ENCODE data around the gene CEP85.
"Not testable (repeated sequence)": the region's sequence is repeated elsewhere in the genome, so short reads cannot be mapped to it uniquely, and the experiment has no call there.

Gene CEP85

DNA sequence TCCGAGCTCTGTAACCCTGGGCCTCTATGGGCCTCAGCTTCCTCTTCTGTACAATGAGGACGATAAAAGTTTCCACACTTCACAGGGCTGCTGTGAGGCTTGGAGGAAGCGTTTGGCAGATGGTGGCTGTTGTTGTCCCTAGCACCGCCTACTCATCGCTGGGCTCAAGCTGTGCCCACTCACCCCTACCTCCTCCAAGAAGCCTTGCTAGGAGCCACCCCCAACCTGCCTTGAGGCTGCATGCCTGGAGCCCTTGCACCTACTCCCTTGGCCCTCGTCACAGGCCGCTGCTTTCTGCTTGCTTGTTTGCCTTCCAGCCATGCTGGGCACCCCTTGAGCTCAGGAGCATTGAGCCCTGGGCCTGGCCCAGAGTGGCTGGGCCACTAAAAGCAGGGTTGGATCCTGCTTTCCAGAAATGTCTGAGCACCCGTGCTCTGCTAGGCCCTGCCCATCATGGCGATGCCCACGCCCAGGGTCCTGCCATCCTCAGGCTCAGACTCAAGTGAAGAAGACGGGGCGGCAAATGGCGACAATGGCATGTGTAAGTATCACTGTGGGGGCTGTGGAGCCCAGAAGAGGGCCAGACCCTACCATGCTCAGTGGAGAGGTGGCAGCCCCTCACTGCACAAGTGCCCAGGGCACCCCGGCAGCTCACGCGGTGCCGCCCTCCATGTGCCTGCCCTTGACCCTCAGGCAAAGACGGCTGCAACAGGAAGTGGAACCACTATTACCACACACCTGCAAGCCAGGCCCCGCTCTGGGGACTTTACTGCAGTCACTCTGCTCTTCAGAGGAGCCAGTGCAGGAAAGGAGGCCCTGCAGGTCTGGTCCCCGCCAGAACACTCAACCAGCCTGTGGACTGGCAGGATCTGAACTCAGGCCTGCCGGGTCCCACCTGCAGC, 55.4 kb downstream of the CEP85 start:
- ChIA-PET POLR2A (interaction anchor here (1.2 to 1.5 kb wide), 2 partner anchors 9 to 10 kb away, joined by 3 to 5 read pairs; partner anchors contain the start of gene SH3BGRL3), CTCF (interaction anchor here (0.9 to 5.7 kb wide), 13 partner anchors 9 to 128 kb away, joined by 3 to 36 read pairs (median 6); partner anchors contain the start of genes CEP85, SH3BGRL3 and ZNF593)
- no peak overlapping the region for H3K4me3 ChIP-seq (ENCODE audit: low read depth, low read length)
- TF ChIP-seq, protein P1, sequence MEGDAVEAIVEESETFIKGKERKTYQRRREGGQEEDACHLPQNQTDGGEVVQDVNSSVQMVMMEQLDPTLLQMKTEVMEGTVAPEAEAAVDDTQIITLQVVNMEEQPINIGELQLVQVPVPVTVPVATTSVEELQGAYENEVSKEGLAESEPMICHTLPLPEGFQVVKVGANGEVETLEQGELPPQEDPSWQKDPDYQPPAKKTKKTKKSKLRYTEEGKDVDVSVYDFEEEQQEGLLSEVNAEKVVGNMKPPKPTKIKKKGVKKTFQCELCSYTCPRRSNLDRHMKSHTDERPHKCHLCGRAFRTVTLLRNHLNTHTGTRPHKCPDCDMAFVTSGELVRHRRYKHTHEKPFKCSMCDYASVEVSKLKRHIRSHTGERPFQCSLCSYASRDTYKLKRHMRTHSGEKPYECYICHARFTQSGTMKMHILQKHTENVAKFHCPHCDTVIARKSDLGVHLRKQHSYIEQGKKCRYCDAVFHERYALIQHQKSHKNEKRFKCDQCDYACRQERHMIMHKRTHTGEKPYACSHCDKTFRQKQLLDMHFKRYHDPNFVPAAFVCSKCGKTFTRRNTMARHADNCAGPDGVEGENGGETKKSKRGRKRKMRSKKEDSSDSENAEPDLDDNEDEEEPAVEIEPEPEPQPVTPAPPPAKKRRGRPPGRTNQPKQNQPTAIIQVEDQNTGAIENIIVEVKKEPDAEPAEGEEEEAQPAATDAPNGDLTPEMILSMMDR (IDR thresholded peaks at IDR 0.05; ENCODE audit: insufficient read depth, low read length, missing control alignments), result no peak
- no peak for DNase-seq (ENCODE audit: low read depth, low spot score)

DNA sequence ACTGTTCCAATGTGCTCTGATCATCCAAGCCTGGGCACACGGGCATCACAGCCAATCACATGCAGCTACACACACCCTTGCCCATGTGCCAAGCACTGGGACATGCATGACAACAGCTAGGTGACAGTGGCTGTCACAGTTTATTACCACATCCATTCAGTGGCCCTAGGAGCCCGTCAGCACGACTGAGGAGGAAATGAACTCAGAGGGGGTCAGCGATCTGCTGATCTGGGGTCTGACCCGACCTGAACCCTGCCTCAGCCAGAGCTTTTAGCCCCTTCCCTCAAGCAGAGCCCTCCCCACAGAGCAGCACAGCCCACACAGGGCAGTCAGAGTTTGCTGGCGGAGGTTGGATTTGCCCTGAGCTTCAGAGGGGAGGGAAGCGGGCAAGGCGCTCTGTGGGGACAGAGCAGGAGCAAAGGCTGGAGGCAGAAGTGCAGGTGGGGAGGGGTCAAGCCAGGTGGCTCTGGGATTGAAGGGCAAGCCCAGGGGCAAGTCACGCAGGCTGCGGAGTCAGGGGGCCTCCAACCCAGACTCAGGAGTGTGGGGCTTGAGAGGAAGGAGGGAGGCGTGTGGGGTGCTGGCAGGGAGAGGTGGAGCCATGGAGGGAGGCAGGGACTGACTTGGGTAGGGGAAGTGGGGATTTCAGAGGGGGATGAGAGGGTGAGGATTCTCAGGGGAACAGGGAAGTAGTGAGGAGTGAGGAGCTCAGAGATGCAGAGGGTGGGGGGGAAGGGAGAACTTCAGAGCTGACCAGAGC, 56.3 kb downstream of the CEP85 start:
- H3K4me3 ChIP-seq (ENCODE audit: low read depth, low read length), result no peak overlapping the region
- TF ChIP-seq, protein P1 (IDR thresholded peaks at IDR 0.05; ENCODE audit: insufficient read depth, low read length, missing control alignments), result no peak
- CTCF ChIA-PET, result interaction anchor here (1.4 to 5.7 kb wide), 3 partner anchors 13 to 56 kb away, joined by 3 to 36 read pairs (median 10); partner anchors contain the start of genes CEP85 and SH3BGRL3
- POLR2A ChIA-PET, result no interaction called here
- no peak for DNase-seq (ENCODE audit: low read depth, low spot score)

DNA sequence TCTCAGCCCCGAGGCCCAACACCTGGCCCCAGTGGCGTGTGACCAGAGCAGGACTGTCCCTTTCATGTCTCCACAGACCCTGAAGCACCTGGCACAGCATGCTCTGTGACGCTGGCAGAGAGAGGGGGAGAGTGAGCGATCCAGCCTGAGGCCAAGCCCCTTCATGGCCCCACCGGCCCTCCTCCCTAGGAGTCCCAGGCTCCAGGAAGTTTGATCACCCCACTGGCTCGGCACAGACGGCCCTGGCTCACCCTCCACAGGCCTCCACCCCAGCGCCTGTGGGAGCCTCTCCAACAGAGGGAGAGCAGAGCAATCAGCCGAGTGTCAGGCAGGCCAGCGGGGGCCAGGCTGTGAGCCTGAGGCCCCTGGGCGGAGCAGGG, 56.9 kb downstream of the CEP85 start:
- ChIA-PET CTCF (interaction anchor here (1.8 to 5.7 kb wide), 2 partner anchors 14 to 31 kb away, joined by 10 to 36 read pairs; partner anchors contain the start of gene SH3BGRL3), POLR2A (no interaction called here)
- DNase-seq (ENCODE audit: low read depth, low spot score), result no peak
- no peak overlapping the region for H3K4me3 ChIP-seq (ENCODE audit: low read depth, low read length)
- TF ChIP-seq, protein P1 (IDR thresholded peaks at IDR 0.05; ENCODE audit: insufficient read depth, low read length, missing control alignments), result no peak

GRCh38 chr1:26291433-26291832, 57.4 kb downstream of the CEP85 start:
- TF ChIP-seq, protein P1 (IDR thresholded peaks at IDR 0.05; ENCODE audit: insufficient read depth, low read length, missing control alignments), result no peak
- POLR2A ChIA-PET, result no interaction called here
- no peak for DNase-seq (ENCODE audit: low read depth, low spot score)
- H3K4me3 ChIP-seq (ENCODE audit: low read depth, low read length), result no peak overlapping the region
- CTCF ChIA-PET, result interaction anchor here (1.8 to 5.7 kb wide), 2 partner anchors 14 to 30 kb away, joined by 10 to 36 read pairs; partner anchors contain the start of gene SH3BGRL3

DNA sequence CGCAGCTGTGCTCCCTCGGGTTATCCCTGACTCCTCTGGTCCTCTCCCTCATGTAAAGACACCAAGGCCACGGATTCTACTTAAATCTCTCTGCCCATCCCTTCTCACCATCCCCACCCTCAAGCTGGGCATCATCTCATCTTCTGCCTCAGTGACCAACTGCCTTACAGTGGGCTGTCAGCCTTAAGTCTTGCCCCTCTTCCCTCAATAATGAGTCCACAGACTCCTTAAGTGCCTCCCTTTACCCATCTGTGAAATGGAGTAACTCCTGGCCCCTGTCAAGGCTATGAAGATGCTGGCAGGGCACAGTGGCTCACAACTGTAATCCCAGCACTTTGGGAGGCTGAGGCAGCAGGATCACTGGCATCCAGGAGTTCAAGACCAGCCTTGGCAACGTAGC, 57.9 kb downstream of the CEP85 start:
- POLR2A ChIA-PET, result interaction anchor here (0.5 kb wide), 1 partner anchor 11 kb away, joined by 3 read pairs; no protein-coding TSS in a partner anchor
- TF ChIP-seq, protein P1 (IDR thresholded peaks at IDR 0.05; ENCODE audit: insufficient read depth, low read length, missing control alignments), result no peak
- no peak overlapping the region for H3K4me3 ChIP-seq (ENCODE audit: low read depth, low read length)
- CTCF ChIA-PET, result interaction anchor here (1.1 to 5.7 kb wide), 2 partner anchors 11 to 15 kb away, joined by 4 to 36 read pairs; partner anchors contain the start of gene SH3BGRL3
- DNase-seq (ENCODE audit: low read depth, low spot score), result no peak

DNA sequence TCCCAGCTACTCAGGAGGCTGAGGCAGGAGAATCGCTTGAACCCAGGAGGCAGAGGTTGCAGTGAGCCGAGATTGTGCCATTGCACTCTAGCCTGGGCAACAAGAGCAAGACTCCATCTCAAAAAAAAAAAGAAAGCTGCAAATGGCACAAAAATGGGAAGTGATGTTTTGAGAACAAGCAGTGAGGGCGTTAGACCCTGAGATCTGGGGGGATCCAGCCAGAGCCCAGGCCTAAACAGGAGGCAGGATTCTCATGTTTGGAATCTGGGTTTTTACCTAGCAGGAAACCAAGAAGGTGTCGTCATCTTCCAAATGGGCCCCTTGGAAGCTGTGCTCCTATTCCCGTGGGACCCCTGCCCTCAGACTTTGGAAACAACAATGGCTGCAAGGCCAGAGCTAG, 58.7 kb downstream of the CEP85 start:
- not testable (repeated sequence) for DNase-seq (ENCODE audit: low read depth, low spot score); H3K4me3 ChIP-seq (ENCODE audit: low read depth, low read length)
- ChIA-PET CTCF (interaction anchor here (1.1 to 5.7 kb wide), 2 partner anchors 12 to 16 kb away, joined by 4 to 36 read pairs; partner anchors contain the start of gene SH3BGRL3), POLR2A (interaction anchor here (0.5 kb wide), 1 partner anchor 11 kb away, joined by 3 read pairs; no protein-coding TSS in a partner anchor)

Data from AG04449 (cell line).